ENCODE data around the gene AMHR2.

The AMHR2 gene

DNA sequence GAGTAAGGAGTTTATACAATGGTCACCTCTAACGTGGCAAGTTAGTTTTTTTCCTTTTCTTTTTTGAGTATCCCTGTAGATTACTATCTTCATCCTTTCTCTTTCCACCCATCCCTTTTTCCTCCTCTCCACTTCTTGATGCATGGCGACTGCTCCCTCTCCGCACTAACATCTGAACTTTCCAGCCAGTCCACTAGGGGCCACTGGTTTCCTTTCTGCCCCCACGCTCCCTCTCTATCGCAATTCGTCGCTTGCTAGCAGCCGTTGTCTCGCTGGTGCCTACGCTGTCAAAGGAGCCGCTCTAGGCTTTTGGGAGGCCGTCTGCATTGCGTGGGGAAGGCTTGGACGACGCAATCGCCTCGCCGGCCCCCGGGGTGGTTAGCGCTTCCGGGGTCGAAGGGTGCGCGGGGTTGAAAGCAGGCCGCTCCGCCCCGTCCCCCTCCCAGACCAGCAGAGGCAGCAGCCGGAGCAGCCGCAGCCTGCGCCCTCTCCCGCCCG, 28.1 kb downstream of the AMHR2 start, which contains the start of gene PCBP2:
Gene PCBP2 (plus strand): TSS at position 442 of the 498 bp plus-strand sequence. CDS start 2,699 bp downstream, outside the sequence.
- H3K4me3 ChIP-seq (ENCODE audit: control insufficient read depth, low read depth, low read length) = peak within 1 kb of the TSS; percentile 82
- DNase-seq (ENCODE audit: low read depth) = peak; percentile 99
- TF ChIP-seq, protein P1, sequence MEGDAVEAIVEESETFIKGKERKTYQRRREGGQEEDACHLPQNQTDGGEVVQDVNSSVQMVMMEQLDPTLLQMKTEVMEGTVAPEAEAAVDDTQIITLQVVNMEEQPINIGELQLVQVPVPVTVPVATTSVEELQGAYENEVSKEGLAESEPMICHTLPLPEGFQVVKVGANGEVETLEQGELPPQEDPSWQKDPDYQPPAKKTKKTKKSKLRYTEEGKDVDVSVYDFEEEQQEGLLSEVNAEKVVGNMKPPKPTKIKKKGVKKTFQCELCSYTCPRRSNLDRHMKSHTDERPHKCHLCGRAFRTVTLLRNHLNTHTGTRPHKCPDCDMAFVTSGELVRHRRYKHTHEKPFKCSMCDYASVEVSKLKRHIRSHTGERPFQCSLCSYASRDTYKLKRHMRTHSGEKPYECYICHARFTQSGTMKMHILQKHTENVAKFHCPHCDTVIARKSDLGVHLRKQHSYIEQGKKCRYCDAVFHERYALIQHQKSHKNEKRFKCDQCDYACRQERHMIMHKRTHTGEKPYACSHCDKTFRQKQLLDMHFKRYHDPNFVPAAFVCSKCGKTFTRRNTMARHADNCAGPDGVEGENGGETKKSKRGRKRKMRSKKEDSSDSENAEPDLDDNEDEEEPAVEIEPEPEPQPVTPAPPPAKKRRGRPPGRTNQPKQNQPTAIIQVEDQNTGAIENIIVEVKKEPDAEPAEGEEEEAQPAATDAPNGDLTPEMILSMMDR (conservative IDR thresholded peaks at IDR 0.05; ENCODE audit: control insufficient read depth, insufficient read depth, low read depth, low read length) = peak; percentile 88

DNA sequence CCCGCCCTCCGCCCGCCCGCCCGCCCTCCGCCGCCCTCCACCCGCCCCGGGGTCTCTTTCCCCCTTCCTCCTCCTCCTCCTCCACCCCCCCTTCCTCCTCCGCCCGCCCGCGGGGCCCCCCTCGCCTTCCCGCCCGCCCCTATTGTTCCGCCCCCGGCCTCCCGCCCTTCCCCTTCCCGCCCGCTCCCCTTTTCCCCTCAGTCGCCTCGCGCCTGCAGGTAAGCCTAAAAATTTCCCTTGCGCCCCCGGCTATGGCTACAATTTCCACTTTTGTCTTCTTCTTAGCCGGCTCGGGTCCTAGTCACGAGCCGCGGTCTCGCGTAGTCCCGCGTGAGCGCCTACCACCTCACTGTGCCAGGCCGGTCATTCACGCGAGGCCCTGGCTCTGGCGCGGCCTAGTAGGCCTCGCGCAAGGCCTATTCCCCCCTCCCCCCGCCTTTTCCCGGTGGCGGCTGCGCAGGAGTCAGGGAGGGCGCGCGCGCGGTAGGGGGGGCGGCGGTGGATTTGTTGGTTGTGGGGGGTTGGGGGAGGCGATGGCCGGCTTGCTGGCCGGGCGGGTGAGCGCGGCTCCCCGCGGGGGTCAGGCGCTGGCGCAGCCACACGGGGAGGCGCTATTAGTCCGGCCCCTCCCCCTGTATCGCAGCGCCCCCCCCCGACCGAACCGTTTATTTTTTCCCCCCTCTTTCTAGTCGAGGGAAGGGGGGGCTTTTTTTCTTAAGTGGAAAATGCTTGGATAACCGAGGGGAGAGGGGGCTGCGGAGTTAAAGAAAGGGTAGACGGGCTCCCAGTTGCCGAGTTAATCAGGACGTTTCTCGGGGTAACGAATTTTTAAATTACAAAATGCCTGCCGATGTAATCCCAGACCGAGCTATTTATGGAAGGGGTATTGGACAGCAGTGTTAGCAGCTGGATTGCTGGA, 28.8 kb downstream of the AMHR2 start:
- peak overlapping the region; percentile 82 for H3K4me3 ChIP-seq (ENCODE audit: control insufficient read depth, low read depth, low read length)
- TF ChIP-seq, protein P1 (conservative IDR thresholded peaks at IDR 0.05; ENCODE audit: control insufficient read depth, insufficient read depth, low read depth, low read length) = no peak
- peak; percentile 76 for DNase-seq (ENCODE audit: low read depth)

DNA sequence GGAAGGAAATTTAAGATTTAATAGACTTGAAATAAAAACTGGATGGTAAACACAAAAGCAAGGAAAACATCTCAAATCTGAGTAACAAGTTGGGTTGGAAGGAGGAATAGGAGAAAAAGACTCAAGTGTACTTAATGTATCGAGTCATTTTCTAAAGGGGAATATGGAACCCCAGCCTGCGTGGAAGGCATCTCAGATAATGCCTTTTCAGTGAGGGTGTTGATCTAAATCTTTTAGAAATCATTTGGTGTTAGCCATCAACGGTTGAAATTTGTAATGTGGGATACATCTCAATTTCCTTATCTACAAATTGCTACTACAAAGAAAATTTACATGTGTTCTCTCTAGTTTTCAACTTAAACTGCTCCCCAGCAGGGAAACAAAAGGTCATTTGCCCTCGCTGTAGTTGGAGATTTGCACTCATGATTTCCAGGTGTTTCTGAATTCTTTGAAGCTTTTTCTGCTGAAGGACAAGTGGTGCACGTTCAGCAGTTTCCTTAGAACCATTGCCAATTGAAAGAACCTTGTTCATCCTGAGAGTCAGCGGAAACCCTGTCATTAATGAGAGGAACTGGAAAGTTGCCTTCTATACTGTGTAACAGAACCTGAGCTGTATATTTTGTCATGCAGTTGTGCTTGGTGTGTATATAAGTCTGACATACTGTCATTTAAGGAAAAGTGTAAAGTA, 30.4 kb downstream of the AMHR2 start:
- peak overlapping the region; percentile 82 for H3K4me3 ChIP-seq (ENCODE audit: control insufficient read depth, low read depth, low read length)
- peak; percentile 24 for DNase-seq (ENCODE audit: low read depth)

DNA sequence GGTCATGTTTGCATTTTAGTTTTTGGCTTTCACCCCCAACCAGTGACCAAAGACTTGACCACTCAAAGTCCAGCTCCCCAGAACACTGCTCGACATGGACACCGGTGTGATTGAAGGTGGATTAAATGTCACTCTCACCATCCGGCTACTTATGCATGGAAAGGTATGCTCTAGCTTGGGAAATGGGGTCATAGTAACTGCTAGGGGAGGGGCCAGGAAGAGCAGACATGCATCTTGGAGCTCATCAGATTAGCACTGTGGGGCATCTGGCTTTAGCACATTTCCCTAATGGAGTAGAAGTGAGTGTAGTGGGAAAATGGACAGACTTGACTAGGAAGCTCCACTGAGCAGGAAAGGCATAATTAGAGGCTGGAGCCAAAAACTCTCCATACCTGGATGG, 31.1 kb downstream of the AMHR2 start:
- DNase-seq (ENCODE audit: low read depth) = no peak
- TF ChIP-seq, protein P1 (conservative IDR thresholded peaks at IDR 0.05; ENCODE audit: control insufficient read depth, insufficient read depth, low read depth, low read length) = no peak
- peak overlapping the region; percentile 4 for H3K4me3 ChIP-seq (ENCODE audit: control insufficient read depth, low read depth, low read length)

More for the DNA sequence above, 30.4 kb downstream of the AMHR2 start:
- TF ChIP-seq, protein P1 (conservative IDR thresholded peaks at IDR 0.05; ENCODE audit: control insufficient read depth, insufficient read depth, low read depth, low read length) = no peak

DNA sequence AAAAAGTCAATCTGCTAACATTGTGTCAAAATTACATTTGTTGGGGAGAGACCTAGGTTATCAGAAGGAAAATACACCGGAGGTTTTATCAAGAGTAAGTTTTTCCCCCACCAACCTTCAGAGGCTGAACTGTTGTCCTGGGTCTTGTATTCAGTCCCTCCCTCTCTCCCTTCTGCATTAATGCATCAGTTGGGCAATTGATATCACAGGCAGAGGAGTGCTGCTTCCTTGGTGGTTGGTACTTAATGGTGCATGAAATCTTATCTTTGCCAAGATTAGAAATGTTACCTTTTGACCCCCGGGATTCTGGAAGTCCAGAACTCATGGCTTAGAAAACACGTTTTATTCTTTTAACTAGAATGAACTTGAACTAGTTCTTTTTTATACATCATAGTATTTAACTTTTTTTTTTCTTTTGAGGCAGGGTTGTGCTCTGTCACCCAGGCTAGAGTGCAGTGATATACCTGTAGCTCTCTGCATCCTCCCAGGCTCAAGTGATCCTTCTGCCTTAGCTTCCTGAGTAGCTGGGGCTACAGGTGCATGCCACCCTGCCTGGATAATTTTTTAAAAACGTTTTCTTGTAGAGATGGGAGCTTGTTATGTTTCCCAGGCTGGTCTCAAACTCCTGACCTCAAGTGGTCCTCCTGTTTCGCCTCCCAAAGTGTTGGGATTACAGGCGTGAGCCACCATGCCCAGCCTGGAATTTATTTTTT, 33.2 kb downstream of the AMHR2 start:
- no peak for DNase-seq (ENCODE audit: low read depth)

More for the DNA sequence above, 33.2 kb downstream of the AMHR2 start:
- H3K4me3 ChIP-seq (ENCODE audit: control insufficient read depth, low read depth, low read length) = no peak overlapping the region
- TF ChIP-seq, protein P1 (conservative IDR thresholded peaks at IDR 0.05; ENCODE audit: control insufficient read depth, insufficient read depth, low read depth, low read length) = no peak

Measured in fibroblast of mammary gland (primary cell).